Measurements from ENCODE around the gene GALR3. TPM values are rescaled to one million over a fixed set of nuclear protein-coding genes. Genes with fewer than 3 reads are reported as not detected.
"Not testable (repeated sequence)": the region's sequence is repeated elsewhere in the genome, so short reads cannot be mapped to it uniquely, and the experiment has no call there.

The GALR3 gene
- total RNA-seq, 2 donors from 2014 or later = 0.85 TPM; not detected in 1

DNA sequence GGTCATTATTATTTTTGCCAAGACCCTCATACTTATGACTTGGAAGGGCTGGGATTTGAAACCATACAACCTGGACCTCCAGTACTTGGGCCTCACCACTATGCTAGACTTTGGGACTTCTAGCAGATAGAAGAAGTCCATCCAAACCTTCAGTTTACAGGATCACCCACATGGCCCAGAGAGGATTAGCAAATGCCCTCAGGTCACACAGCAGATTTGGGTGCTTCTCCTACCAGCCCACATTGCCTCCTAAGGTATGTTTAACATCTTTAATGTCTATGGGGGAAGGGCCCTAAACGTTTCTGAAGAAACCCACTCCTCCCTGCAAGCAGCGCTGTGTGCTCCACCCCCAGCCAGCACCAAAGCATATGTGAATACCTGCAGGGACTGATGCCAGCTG, 32.9 kb upstream of the GALR3 start:
- no peak overlapping the region for H3K4me3 ChIP-seq
- WGBS = 49% methylated on average over 2 of the region's 2 CpGs
- H3K9me3 ChIP-seq = no peaks in the 10 kb centered on the region
- no peaks in the 10 kb centered on the region for H3K27me3 ChIP-seq (replicated peaks; ENCODE audit: insufficient read depth)
- H3K36me3 ChIP-seq = no peaks in the 10 kb centered on the region
- TF ChIP-seq, protein P1, sequence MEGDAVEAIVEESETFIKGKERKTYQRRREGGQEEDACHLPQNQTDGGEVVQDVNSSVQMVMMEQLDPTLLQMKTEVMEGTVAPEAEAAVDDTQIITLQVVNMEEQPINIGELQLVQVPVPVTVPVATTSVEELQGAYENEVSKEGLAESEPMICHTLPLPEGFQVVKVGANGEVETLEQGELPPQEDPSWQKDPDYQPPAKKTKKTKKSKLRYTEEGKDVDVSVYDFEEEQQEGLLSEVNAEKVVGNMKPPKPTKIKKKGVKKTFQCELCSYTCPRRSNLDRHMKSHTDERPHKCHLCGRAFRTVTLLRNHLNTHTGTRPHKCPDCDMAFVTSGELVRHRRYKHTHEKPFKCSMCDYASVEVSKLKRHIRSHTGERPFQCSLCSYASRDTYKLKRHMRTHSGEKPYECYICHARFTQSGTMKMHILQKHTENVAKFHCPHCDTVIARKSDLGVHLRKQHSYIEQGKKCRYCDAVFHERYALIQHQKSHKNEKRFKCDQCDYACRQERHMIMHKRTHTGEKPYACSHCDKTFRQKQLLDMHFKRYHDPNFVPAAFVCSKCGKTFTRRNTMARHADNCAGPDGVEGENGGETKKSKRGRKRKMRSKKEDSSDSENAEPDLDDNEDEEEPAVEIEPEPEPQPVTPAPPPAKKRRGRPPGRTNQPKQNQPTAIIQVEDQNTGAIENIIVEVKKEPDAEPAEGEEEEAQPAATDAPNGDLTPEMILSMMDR (IDR thresholded peaks at IDR 0.05) = no peak
- TF ChIP-seq POLR2A (IDR thresholded peaks at IDR 0.05) = no peak
- no peak for TF ChIP-seq POLR2AphosphoS5 (IDR thresholded peaks at IDR 0.05)
- intact Hi-C loops (cut with DNase I) = loop anchor here (5.0 kb wide), 2 partner anchors 53 to 148 kb away; no protein-coding TSS in a partner anchor
- no peak for DNase-seq (ENCODE audit: low spot score)
- no peak overlapping the region for H3K27ac ChIP-seq
- peaks cover 2% of the 10 kb centered on the region for H3K4me1 ChIP-seq (replicated peaks)

DNA sequence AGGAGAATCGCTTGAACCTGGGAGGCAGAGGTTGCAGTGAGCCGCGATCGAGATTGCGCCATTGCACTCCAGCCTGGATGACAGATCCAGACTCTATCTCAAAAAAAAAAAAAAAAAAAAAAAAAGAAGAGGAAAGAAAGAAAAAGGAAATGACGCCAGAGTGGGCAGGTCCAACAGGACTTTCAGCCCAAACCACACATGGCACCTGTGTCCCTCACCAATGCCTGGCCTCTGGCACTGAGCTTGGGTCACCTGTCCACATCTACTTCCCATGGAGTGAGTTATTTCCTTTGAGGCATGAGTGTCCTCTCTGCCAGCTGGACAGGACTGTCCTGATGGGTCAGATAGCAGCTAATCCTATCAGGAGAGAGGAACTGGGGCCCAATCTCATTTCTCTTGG, 30.7 kb upstream of the GALR3 start:
- H3K27ac ChIP-seq = no peak overlapping the region
- TF ChIP-seq, protein P1 (IDR thresholded peaks at IDR 0.05) = no peak
- no peak for TF ChIP-seq POLR2A (IDR thresholded peaks at IDR 0.05)
- no peak for TF ChIP-seq POLR2AphosphoS5 (IDR thresholded peaks at IDR 0.05)
- H3K4me1 ChIP-seq (replicated peaks) = no peaks in the 10 kb centered on the region
- no peak for DNase-seq (ENCODE audit: low spot score)
- H3K27me3 ChIP-seq (replicated peaks; ENCODE audit: insufficient read depth) = no peaks in the 10 kb centered on the region
- no peaks in the 10 kb centered on the region for H3K36me3 ChIP-seq
- intact Hi-C loops (cut with DNase I) = loop anchor here (5.0 kb wide), 2 partner anchors 55 to 150 kb away; no protein-coding TSS in a partner anchor
- H3K9me3 ChIP-seq = no peaks in the 10 kb centered on the region
- no peak overlapping the region for H3K4me3 ChIP-seq
- WGBS = 82% methylated on average over 6 of the region's 6 CpGs

DNA sequence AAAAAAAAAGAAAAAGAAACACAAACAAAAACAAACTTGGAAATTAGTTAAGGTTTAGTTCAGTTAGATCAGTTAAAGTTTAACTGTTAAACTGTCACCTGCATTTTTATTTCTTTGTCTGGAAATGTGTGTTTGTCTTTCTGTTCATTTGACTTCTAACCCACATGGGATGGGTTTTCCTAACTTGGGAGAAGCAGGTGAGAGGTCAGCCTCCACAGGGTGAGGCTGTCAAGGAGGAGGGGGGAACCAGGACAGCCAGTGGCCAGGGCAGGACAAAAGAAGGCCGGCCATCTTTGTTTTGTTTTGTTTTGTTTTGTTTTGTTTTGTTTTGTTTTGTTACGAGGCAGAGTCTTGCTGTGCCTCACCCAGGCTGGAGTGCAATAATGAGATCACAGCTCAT, 28.8 kb upstream of the GALR3 start:
- intact Hi-C loops (cut with DNase I) = loop anchor here (5.0 kb wide), 2 partner anchors 57 to 152 kb away; no protein-coding TSS in a partner anchor
- 77% methylated on average over 2 of the region's 2 CpGs for WGBS
- H3K9me3 ChIP-seq = no peaks in the 10 kb centered on the region
- no peaks in the 10 kb centered on the region for H3K4me1 ChIP-seq (replicated peaks)
- H3K27ac ChIP-seq = no peak overlapping the region
- H3K36me3 ChIP-seq = no peaks in the 10 kb centered on the region
- H3K4me3 ChIP-seq = no peak overlapping the region
- H3K27me3 ChIP-seq (replicated peaks; ENCODE audit: insufficient read depth) = no peaks in the 10 kb centered on the region
- TF ChIP-seq, protein P1 (IDR thresholded peaks at IDR 0.05) = no peak
- no peak for TF ChIP-seq POLR2A (IDR thresholded peaks at IDR 0.05)
- no peak for DNase-seq (ENCODE audit: low spot score)

GRCh38 chr22:37796079-37796478, 27.1 kb upstream of the GALR3 start:
- WGBS = 62% methylated on average over 3 of the region's 3 CpGs
- intact Hi-C loops (cut with DNase I) = no loop called here
- H3K9me3 ChIP-seq = no peaks in the 10 kb centered on the region
- H3K27me3 ChIP-seq (replicated peaks; ENCODE audit: insufficient read depth) = no peaks in the 10 kb centered on the region
- H3K4me1 ChIP-seq (replicated peaks) = no peaks in the 10 kb centered on the region
- DNase-seq (ENCODE audit: low spot score) = no peak
- TF ChIP-seq, protein P1 (IDR thresholded peaks at IDR 0.05) = no peak
- TF ChIP-seq POLR2AphosphoS5 (IDR thresholded peaks at IDR 0.05) (no peak), POLR2A (IDR thresholded peaks at IDR 0.05) (no peak)
- no peak overlapping the region for H3K27ac ChIP-seq
- no peak overlapping the region for H3K4me3 ChIP-seq
- H3K36me3 ChIP-seq = no peaks in the 10 kb centered on the region

- DNase-seq (ENCODE audit: low spot score); H3K27me3 ChIP-seq (replicated peaks; ENCODE audit: insufficient read depth); H3K4me1 ChIP-seq (replicated peaks); H3K4me3 ChIP-seq; intact Hi-C loops (cut with DNase I); H3K27ac ChIP-seq; H3K36me3 ChIP-seq; H3K9me3 ChIP-seq: not testable (repeated sequence)
- WGBS = 90% methylated on average over 7 of the region's 7 CpGs
These were observed 25.9 kb upstream of the GALR3 start for GRCh38 chr22:37797259-37797658.
